PC-9 (cell line): ENCODE results near the gene TGM6. TPM values are rescaled to one million over a fixed set of nuclear protein-coding genes. Genes with fewer than 3 reads are reported as not detected.
A peak's percentile ranks its signal among the peaks of the same experiment; 100 is the strongest.
"Not testable (repeated sequence)": the region's sequence is repeated elsewhere in the genome, so short reads cannot be mapped to it uniquely, and the experiment has no call there.

Experiments used
- BruUV-seq: library from RNA; stranded (reverse); fragments of 400-500 nt; replicated peaks from 2 replicates; lab custom pipeline; 2021; lab: Mats Ljungman, UMichigan
- CTCF ChIA-PET: fragments of 300-600 bp; sonication (Branson Sonifier 250); formaldehyde crosslinking; loops from one replicate; lab custom pipeline; 2022; ENCODE audit warnings: antibody characterized with exemption; lab: Charles Lee
- POLR2A ChIA-PET: fragments of 300-600 bp; sonication (Branson Sonifier 250); formaldehyde crosslinking; loops from one replicate; lab custom pipeline; 2022; ENCODE audit warnings: antibody characterized with exemption; ENCODE audit not compliant: unreplicated experiment; lab: Charles Lee
- DNase-seq, 2 experiments: peaks; one replicate each; pipeline versions ENCODE4 v3.0.0 to v3.0.0-alpha.2; 2015 to 2022; ENCODE audit warnings: mixed read lengths in 1 of 2
- H2AFZ ChIP-seq: fragments of 200-600 bp; sonication (generic); 2 replicates; pipeline ENCODE4 v1.8.1; 2017; ENCODE audit warnings: antibody characterized with exemption
- H3F3A ChIP-seq: fragments of 200-600 bp; sonication (generic); 2 replicates; pipeline ENCODE4 v1.8.1; 2017; ENCODE audit warnings: antibody characterized with exemption, mild to moderate bottlenecking, low read depth; ENCODE audit not compliant: insufficient read depth
- H3K27ac ChIP-seq: fragments of 200-600 bp; sonication (generic); 2 replicates; pipeline ENCODE4 v1.6.1; 2016; ENCODE audit warnings: mixed run types
- H3K27me3 ChIP-seq: fragments of 200-600 bp; sonication (generic); 2 replicates; pipeline ENCODE4 v1.6.1; 2016; ENCODE audit warnings: low read depth, mixed run types; ENCODE audit not compliant: insufficient read depth
- H3K36me3 ChIP-seq: fragments of 200-600 bp; sonication (generic); 2 replicates; pipeline ENCODE4 v1.6.1; 2016; ENCODE audit warnings: low read depth, mixed run types
- H3K4me1 ChIP-seq: fragments of 200-600 bp; sonication (generic); replicated peaks from 2 replicates; pipeline ENCODE4 v1.6.1; 2016; ENCODE audit warnings: mixed run types; ENCODE audit not compliant: insufficient read depth
- H3K4me2 ChIP-seq: fragments of 200-600 bp; sonication (generic); 2 replicates; pipeline ENCODE4 v1.6.1; 2017; ENCODE audit warnings: mixed run types
- H3K4me3 ChIP-seq: fragments of 200-600 bp; sonication (generic); 2 replicates; pipeline ENCODE4 v1.6.1; 2016; ENCODE audit warnings: mixed run types
- H3K79me2 ChIP-seq: fragments of 200-600 bp; sonication (generic); 2 replicates; pipeline ENCODE4 v1.6.1; 2017; ENCODE audit warnings: low read depth, mixed run types
- H3K9me2 ChIP-seq: fragments of 200-600 bp; sonication (generic); 2 replicates; pipeline ENCODE4 v1.8.1; 2017; ENCODE audit warnings: mild to moderate bottlenecking; ENCODE audit not compliant: insufficient read depth
- H3K9me3 ChIP-seq: fragments of 200-600 bp; sonication (generic); 2 replicates; pipeline ENCODE4 v1.8.1; 2016; ENCODE audit warnings: low read depth; ENCODE audit not compliant: insufficient read depth
- H4K20me1 ChIP-seq: fragments of 200-600 bp; sonication (generic); 2 replicates; pipeline ENCODE4 v1.8.1; 2017; ENCODE audit not compliant: insufficient read depth
- EZH2 ChIP-seq: fragments of 200-600 bp; sonication (generic); IDR thresholded peaks from 2 replicates; pipeline ENCODE4 v1.8.0; 2017; ENCODE audit warnings: antibody characterized with exemption, low read depth
- intact Hi-C: fragments of 100-400 bp; cut with micrococcal nuclease; formaldehyde crosslinking; loops from one replicate; pipeline ENCODE4 v1.10.0; 2022; ENCODE audit not compliant: unreplicated experiment
- total RNA-seq: library from RNA; stranded (reverse); gene quantifications from 2 replicates; pipeline ENCODE4 v1.2.3, GENCODE V29; 2021
- TF ChIP-seq, protein P1 (sequence below): fragments of 200-600 bp; sonication (generic); conservative IDR thresholded peaks from 2 replicates; pipeline ENCODE4 v1.6.1; 2017; ENCODE audit warnings: mixed run types, antibody characterized with exemption, mild to moderate bottlenecking, moderate library complexity

TGM6 gene
- total RNA-seq, 1 experiment from 2014 or later, result not detected

DNA sequence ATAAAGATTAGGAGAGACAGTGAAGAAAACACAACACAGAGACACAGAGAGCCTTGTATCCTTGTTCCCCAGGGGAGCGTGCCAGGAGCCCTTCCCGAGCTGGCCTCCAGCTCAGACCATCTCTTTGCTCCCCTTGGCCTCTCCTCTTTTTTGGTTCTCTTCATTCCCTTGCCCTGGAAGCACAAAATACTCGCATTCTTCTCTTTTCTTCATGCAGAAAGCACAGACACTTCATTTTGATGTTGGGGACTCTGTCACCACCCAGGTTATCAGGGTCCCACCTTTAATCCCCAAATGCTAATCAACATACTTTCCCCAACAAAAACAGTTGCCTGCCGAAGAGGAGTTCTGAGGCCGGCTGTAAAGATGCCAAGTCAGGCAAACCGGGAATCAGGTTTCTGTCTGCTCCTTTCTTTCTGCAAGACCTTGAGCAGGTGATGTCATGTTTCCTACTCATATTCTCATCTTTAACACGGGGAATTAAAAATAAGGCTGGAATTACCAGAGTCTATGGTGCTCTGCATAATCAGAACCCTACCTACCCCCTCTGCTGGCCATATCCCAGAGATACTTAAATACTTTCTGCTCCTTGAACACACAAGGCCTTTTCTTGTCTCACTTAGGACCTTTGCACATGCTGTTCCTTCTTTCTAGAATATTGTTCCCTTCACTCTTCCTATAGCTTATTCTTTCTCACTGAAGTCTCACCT is 21.7 kb downstream of the TGM6 start:
- Histone ChIP-seq H3K27ac (no peak overlapping the region), H3K36me3 (no peaks in the 10 kb centered on the region), H3F3A (no peaks in the 10 kb centered on the region), H2AFZ (no peak overlapping the region), H3K4me2 (no peak overlapping the region), H3K9me3 (no peaks in the 10 kb centered on the region), H3K4me3 (no peak overlapping the region), H3K4me1 (no peaks in the 10 kb centered on the region), H3K79me2 (no peaks in the 10 kb centered on the region), H4K20me1 (no peaks in the 10 kb centered on the region), H3K9me2 (no peaks in the 10 kb centered on the region), H3K27me3 (no peaks in the 10 kb centered on the region)
- ChIA-PET POLR2A (no interaction called here), CTCF (interaction anchor here (0.6 kb wide), 1 partner anchor 54 kb away, joined by 4 read pairs; no protein-coding TSS in a partner anchor)
- no peak for TF ChIP-seq EZH2
- TF ChIP-seq, protein P1, sequence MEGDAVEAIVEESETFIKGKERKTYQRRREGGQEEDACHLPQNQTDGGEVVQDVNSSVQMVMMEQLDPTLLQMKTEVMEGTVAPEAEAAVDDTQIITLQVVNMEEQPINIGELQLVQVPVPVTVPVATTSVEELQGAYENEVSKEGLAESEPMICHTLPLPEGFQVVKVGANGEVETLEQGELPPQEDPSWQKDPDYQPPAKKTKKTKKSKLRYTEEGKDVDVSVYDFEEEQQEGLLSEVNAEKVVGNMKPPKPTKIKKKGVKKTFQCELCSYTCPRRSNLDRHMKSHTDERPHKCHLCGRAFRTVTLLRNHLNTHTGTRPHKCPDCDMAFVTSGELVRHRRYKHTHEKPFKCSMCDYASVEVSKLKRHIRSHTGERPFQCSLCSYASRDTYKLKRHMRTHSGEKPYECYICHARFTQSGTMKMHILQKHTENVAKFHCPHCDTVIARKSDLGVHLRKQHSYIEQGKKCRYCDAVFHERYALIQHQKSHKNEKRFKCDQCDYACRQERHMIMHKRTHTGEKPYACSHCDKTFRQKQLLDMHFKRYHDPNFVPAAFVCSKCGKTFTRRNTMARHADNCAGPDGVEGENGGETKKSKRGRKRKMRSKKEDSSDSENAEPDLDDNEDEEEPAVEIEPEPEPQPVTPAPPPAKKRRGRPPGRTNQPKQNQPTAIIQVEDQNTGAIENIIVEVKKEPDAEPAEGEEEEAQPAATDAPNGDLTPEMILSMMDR, result peak; percentile 62
- intact Hi-C loops, result no loop called here
- no TSS peak for BruUV-seq
- peak in 1 of 2 experiments; percentile 51 for DNase-seq

DNA sequence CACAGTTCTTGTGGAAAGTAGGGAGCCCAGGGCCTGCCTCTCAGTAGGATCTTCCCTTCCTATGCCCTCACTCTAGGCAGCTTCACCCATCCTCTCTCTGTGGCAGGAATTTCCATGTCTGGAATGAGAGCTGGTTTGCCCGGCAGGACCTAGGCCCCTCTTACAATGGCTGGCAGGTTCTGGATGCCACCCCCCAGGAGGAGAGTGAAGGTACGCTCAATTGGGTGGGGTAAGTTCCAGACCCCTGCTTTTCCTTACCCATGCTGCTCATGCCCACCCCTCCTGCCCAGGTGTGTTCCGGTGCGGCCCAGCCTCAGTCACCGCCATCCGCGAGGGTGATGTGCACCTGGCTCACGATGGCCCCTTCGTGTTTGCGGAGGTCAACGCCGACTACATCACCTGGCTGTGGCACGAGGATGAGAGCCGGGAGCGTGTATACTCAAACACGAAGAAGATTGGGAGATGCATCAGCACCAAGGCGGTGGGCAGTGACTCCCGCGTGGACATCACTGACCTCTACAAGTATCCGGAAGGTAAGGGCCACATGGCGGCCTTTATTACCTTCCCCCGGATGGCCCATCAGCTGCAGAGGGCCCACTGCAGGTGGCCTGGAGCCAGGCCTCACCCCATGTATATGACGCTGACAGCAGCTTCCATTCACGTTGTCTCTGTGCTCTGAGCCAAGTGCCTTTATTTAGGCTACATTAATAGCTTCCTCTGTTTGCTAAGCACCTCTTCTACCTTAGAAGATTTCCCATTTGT is 22.8 kb downstream of the TGM6 start:
- Histone ChIP-seq H3K79me2 (no peaks in the 10 kb centered on the region), H4K20me1 (no peaks in the 10 kb centered on the region), H3K4me1 (no peaks in the 10 kb centered on the region), H3F3A (no peaks in the 10 kb centered on the region), H3K27me3 (no peaks in the 10 kb centered on the region; the same call in 1 of the 2 replicates), H3K4me2 (no peak overlapping the region), H3K27ac (no peak overlapping the region), H3K36me3 (no peaks in the 10 kb centered on the region), H3K4me3 (no peak overlapping the region), H3K9me3 (no peaks in the 10 kb centered on the region), H3K9me2 (no peaks in the 10 kb centered on the region), H2AFZ (no peak overlapping the region)
- CTCF ChIA-PET, result interaction anchor here (0.6 kb wide), 1 partner anchor 53 kb away, joined by 4 read pairs; no protein-coding TSS in a partner anchor
- TF ChIP-seq, protein P1, result no peak
- no peak for TF ChIP-seq EZH2
- BruUV-seq, result no TSS peak
- intact Hi-C loops, result no loop called here
- POLR2A ChIA-PET, result no interaction called here
- no peak for DNase-seq

DNA sequence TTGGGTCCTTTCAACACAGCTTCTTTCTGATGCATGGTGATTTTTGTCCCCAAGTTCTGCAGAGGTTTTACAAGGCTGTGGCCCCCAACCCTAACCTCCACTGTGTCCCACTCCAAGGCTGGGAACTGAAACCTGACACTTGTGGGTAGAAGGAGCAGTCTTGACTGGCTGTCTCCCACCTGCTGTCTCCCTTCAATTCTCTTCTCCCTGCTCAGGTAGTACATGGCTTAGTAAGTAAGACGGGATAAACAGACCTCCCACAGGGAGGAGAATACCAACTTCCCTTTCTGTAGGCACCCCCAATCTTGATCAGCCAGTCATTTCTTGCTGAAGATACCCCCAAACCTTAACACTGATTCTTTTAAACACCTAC is 25.0 kb downstream of the TGM6 start:
- DNase-seq, result no peak
- TF ChIP-seq EZH2, result no peak
- TF ChIP-seq, protein P1, result no peak
- Histone ChIP-seq H4K20me1 (no peaks in the 10 kb centered on the region), H3K27me3 (no peaks in the 10 kb centered on the region; the same call in 1 of the 2 replicates), H2AFZ (no peak overlapping the region), H3F3A (no peaks in the 10 kb centered on the region), H3K9me3 (no peaks in the 10 kb centered on the region), H3K4me2 (no peak overlapping the region), H3K4me3 (no peak overlapping the region), H3K36me3 (no peaks in the 10 kb centered on the region), H3K9me2 (no peaks in the 10 kb centered on the region), H3K4me1 (no peaks in the 10 kb centered on the region), H3K79me2 (no peaks in the 10 kb centered on the region), H3K27ac (no peak overlapping the region)
- ChIA-PET CTCF (no interaction called here), POLR2A (no interaction called here)
- BruUV-seq, result no TSS peak
- intact Hi-C loops, result no loop called here

DNA sequence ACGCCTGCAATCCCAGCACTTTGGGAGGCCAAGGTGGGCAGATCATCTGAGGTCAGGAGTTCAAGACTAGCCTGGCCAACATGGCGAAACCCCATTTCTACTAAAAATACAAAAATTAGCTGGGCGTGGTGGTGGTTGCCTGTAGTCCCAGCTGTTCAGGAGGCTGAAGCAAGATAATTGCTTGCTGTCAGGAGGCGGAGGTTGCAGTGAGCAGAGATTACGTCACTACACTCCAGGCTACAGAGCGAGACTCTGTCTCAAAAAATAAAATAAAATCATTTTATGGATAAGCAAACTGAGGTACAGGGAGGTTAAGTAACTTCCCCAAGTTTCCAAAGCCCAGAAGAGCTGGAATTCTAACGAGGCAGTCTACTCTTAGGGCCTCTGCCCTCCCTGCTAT is 26.7 kb downstream of the TGM6 start:
- H3K27ac ChIP-seq, CTCF ChIA-PET, H3K27me3 ChIP-seq, H3K4me3 ChIP-seq, DNase-seq, H3K9me2 ChIP-seq, H4K20me1 ChIP-seq, H3K9me3 ChIP-seq, H3K4me2 ChIP-seq, H3K79me2 ChIP-seq, H2AFZ ChIP-seq, H3F3A ChIP-seq, H3K4me1 ChIP-seq, BruUV-seq, H3K36me3 ChIP-seq, intact Hi-C loops: not testable (repeated sequence)
- POLR2A ChIA-PET, result interaction anchor here (0.5 kb wide), 1 partner anchor 124 kb away, joined by 7 read pairs; no protein-coding TSS in a partner anchor
